H1 (cell line): Measurements from ENCODE around the gene CHAT. TPM values are rescaled to one million over a fixed set of nuclear protein-coding genes. Genes with fewer than 3 reads are reported as not detected.
A peak's percentile ranks its signal among the peaks of the same experiment; 100 is the strongest.

Experiments
- CTCF ChIA-PET: fragments of 300-600 bp; sonication (Branson Sonifier 250); formaldehyde crosslinking; loops from one replicate; lab custom pipeline; 2021; ENCODE audit not compliant: partially characterized antibody; lab: Charles Lee
- POLR2A ChIA-PET: fragments of 300-600 bp; sonication (Branson Sonifier 250); formaldehyde crosslinking; loops from one replicate; lab custom pipeline; 2021; ENCODE audit warnings: inconsistent platforms; ENCODE audit not compliant: partially characterized antibody; lab: Charles Lee
- DNase-seq, 2 experiments: peaks; one replicate each; pipeline versions ENCODE4 v3.0.0 to v3.0.0-alpha.2; 2010 to 2022; ENCODE audit warnings: low spot score in 2 of 2, low read depth in 1 of 2, mixed read lengths in 1 of 2
- FAIRE-seq: peaks from 2 replicates; lab custom pipeline; 2011; peaks lifted over from hg19 to GRCh38; lab: Jason Lieb, UNC
- H2AFZ ChIP-seq: 2 replicates; pipeline ENCODE4 v1.8.1; 2012; ENCODE audit warnings: low read length, inconsistent platforms
- H2AK5ac ChIP-seq: 2 replicates; pipeline ENCODE4 v1.6.1; 2013; ENCODE audit warnings: low read depth, low read length
- H2BK120ac ChIP-seq: replicated peaks from 2 replicates; pipeline ENCODE3; 2013; ENCODE audit warnings: low read depth, low read length, inconsistent platforms
- H2BK12ac ChIP-seq: 2 replicates; pipeline ENCODE4 v1.6.1; 2013; ENCODE audit warnings: low read depth, low read length
- H2BK15ac ChIP-seq: 2 replicates; pipeline ENCODE4 v1.6.1; 2013; ENCODE audit warnings: low read length
- H2BK20ac ChIP-seq: 2 replicates; pipeline ENCODE4 v1.6.1; 2013; ENCODE audit warnings: low read length
- H2BK5ac ChIP-seq: 2 replicates; pipeline ENCODE4 v1.6.1; 2013; ENCODE audit warnings: low read depth, low read length
- H3K14ac ChIP-seq: 2 replicates; pipeline ENCODE4 v1.6.1; 2013; ENCODE audit warnings: inconsistent platforms; ENCODE audit not compliant: insufficient read length
- H3K18ac ChIP-seq: 2 replicates; pipeline ENCODE4 v1.6.1; 2013; ENCODE audit warnings: low read length; ENCODE audit errors: extremely low read depth
- H3K23ac ChIP-seq: 2 replicates; pipeline ENCODE4 v1.6.1; 2013; ENCODE audit warnings: inconsistent platforms; ENCODE audit not compliant: insufficient read length
- H3K23me2 ChIP-seq: 2 replicates; pipeline ENCODE4 v1.6.1; 2013; ENCODE audit warnings: low read depth, low read length
- H3K27ac ChIP-seq: 2 replicates; pipeline ENCODE4 v1.6.1; 2011; ENCODE audit warnings: low read depth, low read length, inconsistent platforms
- H3K27me3 ChIP-seq, 4 experiments: replicated peaks in 1 of 4; 1 replicate in 1 of 4; 2 replicates in 3 of 4; pipeline versions ENCODE4 v1.6.1 to v1.8.1; 2011 to 2013; ENCODE audit warnings: low read length in 3 of 4, mild to moderate bottlenecking in 3 of 4, inconsistent platforms in 2 of 4, mixed read lengths in 2 of 4, moderate library complexity in 1 of 4; ENCODE audit not compliant: control insufficient read depth in 3 of 4, insufficient read depth in 3 of 4; ENCODE audit errors: extremely low read depth in 1 of 4
- H3K36me3 ChIP-seq, 4 experiments: 2 replicates each; pipeline versions ENCODE4 v1.6.1 to v1.8.1; 2011 to 2013; ENCODE audit warnings: mild to moderate bottlenecking in 4 of 4, low read length in 3 of 4, moderate library complexity in 2 of 4, control low read depth in 1 of 4, inconsistent platforms in 1 of 4; ENCODE audit not compliant: insufficient read depth in 4 of 4, control insufficient read depth in 2 of 4
- H3K4ac ChIP-seq: replicated peaks from 2 replicates; pipeline ENCODE3; 2013; ENCODE audit warnings: low read length, low read depth, mixed read lengths, inconsistent platforms; ENCODE audit not compliant: insufficient read length
- H3K4me1 ChIP-seq, 4 experiments: replicated peaks in 1 of 4; 1 replicate in 1 of 4; 2 replicates in 3 of 4; pipeline versions ENCODE4 v1.6.1 to v1.8.1; 2011 to 2013; ENCODE audit warnings: low read length in 3 of 4, inconsistent platforms in 2 of 4, mixed read lengths in 1 of 4; ENCODE audit not compliant: insufficient read depth in 4 of 4, control insufficient read depth in 3 of 4
- H3K4me2 ChIP-seq, 2 experiments: 2 replicates each; pipeline versions ENCODE4 v1.6.1 to v1.8.1; 2011 to 2013; ENCODE audit warnings: low read depth in 2 of 2, low read length in 2 of 2, control low read depth in 1 of 2, inconsistent platforms in 1 of 2, mild to moderate bottlenecking in 1 of 2; ENCODE audit not compliant: insufficient read depth in 1 of 2
- H3K4me3 ChIP-seq, 4 experiments: fragments of 200-600, 300-600 bp in 1 of 4; sonication (generic), shearing (Covaris generic), sonication (Bioruptor Twin) in 1 of 4; 2 replicates each; pipeline versions ENCODE4 v1.5.1 to v1.8.1; 2011 to 2016; ENCODE audit warnings: low read length in 4 of 4, low read depth in 3 of 4, control low read depth in 2 of 4, inconsistent platforms in 2 of 4, mild to moderate bottlenecking in 2 of 4, mixed read lengths in 1 of 4, moderate library complexity in 1 of 4; ENCODE audit not compliant: insufficient read depth in 2 of 4; ENCODE audit errors: extremely low read depth in 1 of 4
- H3K56ac ChIP-seq: replicated peaks from 2 replicates; pipeline ENCODE3; 2013; ENCODE audit warnings: low read depth, mild to moderate bottlenecking, mixed read lengths, low read length, inconsistent platforms; ENCODE audit not compliant: insufficient read length
- H3K79me1 ChIP-seq: 2 replicates; pipeline ENCODE4 v1.6.1; 2013; ENCODE audit warnings: low read depth, low read length, control low read depth
- H3K79me2 ChIP-seq, 2 experiments: 2 replicates each; pipeline versions ENCODE4 v1.6.1 to v1.8.1; 2012 to 2013; ENCODE audit warnings: low read length in 2 of 2, mild to moderate bottlenecking in 2 of 2, inconsistent platforms in 1 of 2; ENCODE audit not compliant: insufficient read depth in 2 of 2, control insufficient read depth in 1 of 2
- H3K9ac ChIP-seq, 4 experiments: replicated peaks in 1 of 4; 1 replicate in 1 of 4; 2 replicates in 3 of 4; pipeline versions ENCODE4 v1.6.1 to v1.8.1; 2011 to 2013; ENCODE audit warnings: low read depth in 3 of 4, low read length in 3 of 4, control low read depth in 2 of 4, mild to moderate bottlenecking in 2 of 4, moderate library complexity in 2 of 4, inconsistent platforms in 1 of 4; ENCODE audit errors: extremely low read depth in 1 of 4
- H3K9me3 ChIP-seq, 2 experiments: 2 replicates each; pipeline versions ENCODE4 v1.6.1 to v1.8.1; 2012 to 2013; ENCODE audit warnings: mild to moderate bottlenecking in 2 of 2, moderate library complexity in 2 of 2, control low read depth in 1 of 2, inconsistent platforms in 1 of 2, low read depth in 1 of 2, low read length in 1 of 2, mixed read lengths in 1 of 2; ENCODE audit not compliant: insufficient read depth in 2 of 2
- H4K20me1 ChIP-seq, 2 experiments: replicated peaks in 1 of 2; 2 replicates each; pipeline versions ENCODE3 to v1.8.1; 2011 to 2013; ENCODE audit warnings: inconsistent platforms in 2 of 2, low read length in 2 of 2, mild to moderate bottlenecking in 1 of 2; ENCODE audit not compliant: insufficient read depth in 2 of 2, control insufficient read depth in 1 of 2
- H4K5ac ChIP-seq: 2 replicates; pipeline ENCODE4 v1.6.1; 2013; ENCODE audit warnings: low read length, low read depth, mixed read lengths, inconsistent platforms; ENCODE audit not compliant: insufficient read length
- H4K8ac ChIP-seq: 2 replicates; pipeline ENCODE4 v1.8.0; 2013; ENCODE audit warnings: mild to moderate bottlenecking, moderate library complexity, low read length, inconsistent platforms; ENCODE audit not compliant: insufficient read depth; ENCODE audit errors: extremely low read depth
- H4K91ac ChIP-seq: replicated peaks from 2 replicates; pipeline ENCODE3; 2013; ENCODE audit warnings: low read length, mixed read lengths, inconsistent platforms; ENCODE audit not compliant: insufficient read length
- BCL11A ChIP-seq, 2 experiments: IDR thresholded peaks; one replicate each; pipeline ENCODE4 v1.6.1; 2011; ENCODE audit warnings: low read depth in 2 of 2, low read length in 2 of 2, mild to moderate bottlenecking in 2 of 2
- CBX8 ChIP-seq: fragments of 300-800, 300-1000 bp; sonication (generic); IDR thresholded peaks from 2 replicates; pipeline ENCODE4 v1.7.1; 2016; ENCODE audit warnings: low read depth, low read length, borderline replicate concordance
- FOSL1 ChIP-seq: IDR thresholded peaks from 2 replicates; pipeline ENCODE4 v1.6.1; 2011; ENCODE audit warnings: mild to moderate bottlenecking, low read depth, low read length, moderate library complexity; ENCODE audit not compliant: insufficient read depth
- KDM1A ChIP-seq: fragments of 200-600, 300-600 bp; sonication (generic); IDR thresholded peaks from 2 replicates; pipeline ENCODE4 v1.7.1; 2016; ENCODE audit warnings: mild to moderate bottlenecking, low read length, borderline replicate concordance
- SP1 ChIP-seq: IDR thresholded peaks from 2 replicates; pipeline ENCODE4 v1.6.1; 2011; ENCODE audit warnings: low read depth, low read length
- TAF1 ChIP-seq: IDR thresholded peaks from 2 replicates; pipeline ENCODE4 v1.6.1; 2011; ENCODE audit warnings: mild to moderate bottlenecking, low read depth, low read length
- WGBS, 2 experiments: shearing (Covaris generic) in 1 of 2; methylation state at CpG; one replicate each; pipeline versions ENCODE4 v1.1.6 to v1.1.7; 2013 to 2015; ENCODE audit warnings: low lambda C conversion rate in 2 of 2, mixed read lengths in 2 of 2, inconsistent platforms in 1 of 2, low coverage in 1 of 2, missing lambda C conversion rate in 1 of 2; ENCODE audit not compliant: insufficient replicate concordance in 2 of 2, insufficient coverage in 1 of 2, insufficient read length in 1 of 2; ENCODE audit errors: extremely low coverage in 1 of 2, missing lambda C conversion rate in 1 of 2; 5-methylcytosine and 5-hydroxymethylcytosine counted together
- polyA plus RNA-seq, 7 experiments: library from polyadenylated mRNA; depleted of rRNA in 3 of 7; stranded (reverse) in 5 of 7; unstranded in 2 of 7; fragments of >200 nt in 5 of 7; fragments of 200-250 nt in 2 of 7; gene quantifications; 1 replicate in 5 of 7; 2 replicates in 1 of 7; 4 replicates in 1 of 7; pipeline versions ENCODE4 v1.2.1 to v1.2.3, GENCODE V29; 2011 to 2013; ENCODE audit warnings: missing spikeins in 2 of 7, mixed read lengths in 2 of 7
- total RNA-seq: library from RNA; stranded (reverse); fragmentation: NEBNext Ultra II Directional; extraction: Animal tissue kit (Norgen Biotek cat#: 25700); gene quantifications from 2 replicates; pipeline ENCODE4 v1.2.1, GENCODE V29; 2021
- TF ChIP-seq, protein P1 (sequence below), 3 experiments: IDR thresholded peaks; 1 replicate in 2 of 3; 2 replicates in 1 of 3; pipeline versions ENCODE4 v1.5.1 to v1.6.1; 2011; ENCODE audit warnings: low read length in 3 of 3, mild to moderate bottlenecking in 3 of 3, inconsistent platforms in 2 of 3, low read depth in 1 of 3, moderate library complexity in 1 of 3; ENCODE audit not compliant: insufficient read depth in 1 of 3; ENCODE audit errors: control extremely low read depth in 1 of 3
- TF ChIP-seq, protein P2 (sequence below): IDR thresholded peaks from 2 replicates; pipeline ENCODE4 v1.6.1; 2012; ENCODE audit warnings: inconsistent platforms

The CHAT gene
- total and polyA plus RNA-seq, 2 of the 8 experiments (the other 6 are each of a cell fraction or from before 2014, with no cell fraction given): not detected

DNA sequence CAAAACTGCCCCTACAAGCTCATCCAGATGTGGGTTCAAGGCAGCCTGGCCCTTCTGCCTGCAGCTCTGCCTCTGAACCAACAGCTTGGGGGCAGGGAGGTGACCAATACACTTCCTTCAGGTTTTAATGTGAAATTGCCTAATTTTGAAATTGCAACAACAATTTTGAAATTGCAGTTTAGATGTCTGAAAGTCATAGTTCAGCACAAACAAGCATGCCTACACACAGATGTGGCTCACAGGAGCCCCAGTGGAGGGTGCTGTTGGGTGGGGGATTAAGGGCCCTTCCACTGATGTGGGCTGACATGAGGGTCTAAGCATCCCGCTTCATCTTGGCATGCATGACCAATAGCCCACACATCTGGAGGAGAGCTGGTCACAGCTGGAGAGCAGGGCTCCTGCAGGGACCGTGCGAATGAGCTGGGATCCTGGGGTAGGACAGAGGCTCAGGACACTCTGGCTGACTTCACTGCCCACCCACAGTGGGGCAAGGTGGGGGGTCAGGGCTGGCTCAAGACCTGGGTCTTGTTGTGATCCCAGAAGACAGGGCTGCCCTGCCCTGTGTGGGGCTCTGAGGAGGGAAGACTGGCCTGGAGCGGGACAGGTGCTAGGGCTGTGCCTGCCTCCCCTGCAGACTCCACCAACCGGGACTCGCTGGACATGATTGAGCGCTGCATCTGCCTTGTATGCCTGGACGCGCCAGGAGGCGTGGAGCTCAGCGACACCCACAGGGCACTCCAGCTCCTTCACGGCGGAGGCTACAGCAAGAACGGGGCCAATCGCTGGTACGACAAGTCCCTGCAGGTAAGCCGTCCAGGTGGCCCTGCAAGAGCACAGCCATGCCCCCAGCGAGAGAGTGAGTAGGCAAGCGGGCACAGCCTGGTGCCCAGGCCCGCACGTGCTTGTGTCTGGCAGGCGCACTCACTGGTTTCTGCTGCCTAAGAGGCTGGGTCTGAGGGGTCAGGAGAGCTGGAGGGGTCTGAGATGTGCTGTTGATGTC lies 32.3 kb downstream of the CHAT start:
- Histone ChIP-seq H3K9ac (no peak overlapping the region), H3K23me2 (no peaks in the 10 kb centered on the region), H3K18ac (no peak overlapping the region), H3K23ac (no peak overlapping the region), H4K91ac (no peak overlapping the region), H3K4me1 (peaks cover 0 to 4% (median 1%) of the 10 kb centered on the region in 4 experiments; a peak in 1 of 7 replicates), H2BK5ac (no peak overlapping the region), H4K5ac (no peak overlapping the region), H3K4me3 (no peak overlapping the region), H2BK20ac (no peak overlapping the region), H3K36me3 (no peaks in the 10 kb centered on the region), H3K14ac (no peak overlapping the region), H3K27me3 (no peaks in the 10 kb centered on the region; a peak in 2 of 7 replicates), H2BK15ac (no peak overlapping the region), H4K8ac (no peak overlapping the region), H2AK5ac (no peak overlapping the region), H3K56ac (no peak overlapping the region), H2BK120ac (no peak overlapping the region), H4K20me1 (no peaks in the 10 kb centered on the region), H2AFZ (no peak overlapping the region), H3K79me1 (0 out of 2 replicates have a peak, but pooled peaks cover 2% of the 10 kb centered on the region), H3K79me2 (no peaks in the 10 kb centered on the region), H3K4me2 (no peak overlapping the region), H3K27ac (no peak overlapping the region), H2BK12ac (0 out of 2 replicates have a peak overlapping the region, but pooled peaks have one; percentile 60), H3K9me3 (no peaks in the 10 kb centered on the region), H3K4ac (no peak overlapping the region)
- no peak for DNase-seq
- POLR2A ChIA-PET: no interaction called here
- CTCF ChIA-PET: interaction anchor here (0.9 to 2.6 kb wide), 14 partner anchors 9 to 239 kb away, joined by 3 to 13 read pairs (median 4); no protein-coding TSS in a partner anchor
- WGBS, 2 experiments: 90% methylated on average over 20 of the region's 22 CpGs; no CpG with 5 or more reads in 1 of the 2 experiments
- no peak for FAIRE-seq
- TF ChIP-seq BCL11A (IDR thresholded peaks at IDR 0.05; ENCODE audit: low read depth in 2 of 2, low read length in 2 of 2): no peak
- TF ChIP-seq FOSL1: no peak
- TF ChIP-seq, protein P1, sequence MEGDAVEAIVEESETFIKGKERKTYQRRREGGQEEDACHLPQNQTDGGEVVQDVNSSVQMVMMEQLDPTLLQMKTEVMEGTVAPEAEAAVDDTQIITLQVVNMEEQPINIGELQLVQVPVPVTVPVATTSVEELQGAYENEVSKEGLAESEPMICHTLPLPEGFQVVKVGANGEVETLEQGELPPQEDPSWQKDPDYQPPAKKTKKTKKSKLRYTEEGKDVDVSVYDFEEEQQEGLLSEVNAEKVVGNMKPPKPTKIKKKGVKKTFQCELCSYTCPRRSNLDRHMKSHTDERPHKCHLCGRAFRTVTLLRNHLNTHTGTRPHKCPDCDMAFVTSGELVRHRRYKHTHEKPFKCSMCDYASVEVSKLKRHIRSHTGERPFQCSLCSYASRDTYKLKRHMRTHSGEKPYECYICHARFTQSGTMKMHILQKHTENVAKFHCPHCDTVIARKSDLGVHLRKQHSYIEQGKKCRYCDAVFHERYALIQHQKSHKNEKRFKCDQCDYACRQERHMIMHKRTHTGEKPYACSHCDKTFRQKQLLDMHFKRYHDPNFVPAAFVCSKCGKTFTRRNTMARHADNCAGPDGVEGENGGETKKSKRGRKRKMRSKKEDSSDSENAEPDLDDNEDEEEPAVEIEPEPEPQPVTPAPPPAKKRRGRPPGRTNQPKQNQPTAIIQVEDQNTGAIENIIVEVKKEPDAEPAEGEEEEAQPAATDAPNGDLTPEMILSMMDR (IDR thresholded peaks at IDR 0.05; ENCODE audit: control extremely low read depth in 1 of 3, insufficient read depth in 1 of 3, low read depth in 1 of 3, low read length in 3 of 3): peak; percentile 23 to 35 (median 34)
- no peak for TF ChIP-seq SP1
- TF ChIP-seq CBX8: no peak
- TF ChIP-seq TAF1: no peak
- TF ChIP-seq, protein P2, sequence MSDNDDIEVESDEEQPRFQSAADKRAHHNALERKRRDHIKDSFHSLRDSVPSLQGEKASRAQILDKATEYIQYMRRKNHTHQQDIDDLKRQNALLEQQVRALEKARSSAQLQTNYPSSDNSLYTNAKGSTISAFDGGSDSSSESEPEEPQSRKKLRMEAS: no peak
- TF ChIP-seq KDM1A: no peak
